GM19193 (cell line): Measurements from ENCODE around the gene PREP.

Experiments
- POLR2A ChIP-seq: IDR thresholded peaks from 4 replicates; pipeline ENCODE4 v1.6.1; 2011; ENCODE audit not compliant: insufficient read depth, insufficient read length; ENCODE audit errors: extremely low read depth

The PREP gene

GRCh38 chr6:105310947-105311346 is 91.9 kb downstream of the PREP start:
- no peak for TF ChIP-seq POLR2A

GRCh38 chr6:105310371-105310770 is 92.5 kb downstream of the PREP start:
- no peak for TF ChIP-seq POLR2A

GRCh38 chr6:105308840-105309239 is 94.0 kb downstream of the PREP start:
- no peak for TF ChIP-seq POLR2A

GRCh38 chr6:105305521-105305920 is 97.4 kb downstream of the PREP start:
- TF ChIP-seq POLR2A = no peak

GRCh38 chr6:105304825-105305224 is 98.1 kb downstream of the PREP start:
- TF ChIP-seq POLR2A = no peak

- no peak for TF ChIP-seq POLR2A
Measured at GRCh38 chr6:105304366-105304765, 98.5 kb downstream of the PREP start.

- TF ChIP-seq POLR2A = no peak
Measured at GRCh38 chr6:105302617-105303128, 100.2 kb downstream of the PREP start.

- TF ChIP-seq POLR2A = no peak
Measured at GRCh38 chr6:105301756-105302616, 100.9 kb downstream of the PREP start.

GRCh38 chr6:105301072-105301503 is 101.8 kb downstream of the PREP start:
- no peak for TF ChIP-seq POLR2A

- no peak for TF ChIP-seq POLR2A
Measured at GRCh38 chr6:105300090-105300489, 102.8 kb downstream of the PREP start.

- no peak for TF ChIP-seq POLR2A
Measured at GRCh38 chr6:105294129-105294528, 108.8 kb downstream of the PREP start.

- no peak for TF ChIP-seq POLR2A
Measured at GRCh38 chr6:105292689-105293339, 110.1 kb downstream of the PREP start.

- TF ChIP-seq POLR2A = no peak
Measured at GRCh38 chr6:105291525-105291924, 111.4 kb downstream of the PREP start.

- TF ChIP-seq POLR2A = no peak
Measured at GRCh38 chr6:105282631-105283585, 120.0 kb downstream of the PREP start.

GRCh38 chr6:105280033-105280432 is 122.8 kb downstream of the PREP start:
- TF ChIP-seq POLR2A = no peak
